Stimulated activated naive CD8-positive, alpha-beta T cell treated with anti-CD3 and anti-CD28 coated beads, Interleukin-15, Interleukin-2, amounts not matched to agents 100 U/mL and 50 U/mL, for 24 hours (primary cell): ENCODE measurements around the gene MAPT.
A peak's percentile ranks its signal among the peaks of the same experiment; 100 is the strongest.

Experiments used
- ATAC-seq: fragments of 150-1000 bp; cut with Tn5 transposase; one replicate; pipeline ENCODE4 v1.10.0; 2021
- DNase-seq: peaks from one replicate; pipeline ENCODE4 v3.0.0; 2021

Gene MAPT

GRCh38 chr17:45973099-45973780 lies 78.9 kb downstream of the MAPT start:
- no peak for ATAC-seq

GRCh38 chr17:45973946-45974859 lies 79.8 kb downstream of the MAPT start:
- ATAC-seq = no peak
- DNase-seq = no peak

More at GRCh38 chr17:45973099-45973780, 78.9 kb downstream of the MAPT start:
- DNase-seq = no peak

GRCh38 chr17:45974916-45975630 lies 80.7 kb downstream of the MAPT start:
- no peak for DNase-seq

GRCh38 chr17:45975640-45976295 lies 81.4 kb downstream of the MAPT start:
- ATAC-seq (no peak), DNase-seq (no peak)

More at GRCh38 chr17:45974916-45975630, 80.7 kb downstream of the MAPT start:
- ATAC-seq = peak; percentile 45

- DNase-seq (no peak), ATAC-seq (no peak)
Observed at GRCh38 chr17:45976391-45976754, 82.0 kb downstream of the MAPT start.

- ATAC-seq = no peak
Observed at GRCh38 chr17:45976755-45977505, 82.6 kb downstream of the MAPT start.

GRCh38 chr17:45977506-45977824 lies 83.1 kb downstream of the MAPT start:
- DNase-seq = no peak
- no peak for ATAC-seq

More at GRCh38 chr17:45976755-45977505, 82.6 kb downstream of the MAPT start:
- DNase-seq = no peak

GRCh38 chr17:45977976-45978626 lies 83.7 kb downstream of the MAPT start:
- DNase-seq = no peak
- no peak for ATAC-seq

GRCh38 chr17:45979137-45979536 lies 84.8 kb downstream of the MAPT start:
- ATAC-seq (no peak), DNase-seq (no peak)

GRCh38 chr17:45980855-45981254 lies 86.5 kb downstream of the MAPT start:
- no peak for DNase-seq
- no peak for ATAC-seq

- DNase-seq (no peak), ATAC-seq (no peak)
Observed at GRCh38 chr17:45981306-45981705, 87.0 kb downstream of the MAPT start.

- DNase-seq (no peak), ATAC-seq (no peak)
Observed at GRCh38 chr17:45982791-45983613, 88.6 kb downstream of the MAPT start.

GRCh38 chr17:45983614-45984310 lies 89.4 kb downstream of the MAPT start:
- no peak for DNase-seq
- ATAC-seq = no peak

GRCh38 chr17:45984368-45984767 lies 90.0 kb downstream of the MAPT start:
- DNase-seq = no peak

GRCh38 chr17:45985447-45985846 lies 91.1 kb downstream of the MAPT start:
- DNase-seq (no peak), ATAC-seq (no peak)

More at GRCh38 chr17:45984368-45984767, 90.0 kb downstream of the MAPT start:
- no peak for ATAC-seq

- ATAC-seq = no peak
- DNase-seq = no peak
Observed at GRCh38 chr17:45986056-45986455, 91.7 kb downstream of the MAPT start.

GRCh38 chr17:45987706-45988105 lies 93.4 kb downstream of the MAPT start:
- no peak for ATAC-seq
- no peak for DNase-seq

GRCh38 chr17:45989759-45990158 lies 95.4 kb downstream of the MAPT start:
- ATAC-seq = no peak

GRCh38 chr17:45990886-45991285 lies 96.5 kb downstream of the MAPT start:
- DNase-seq = no peak
- no peak for ATAC-seq

More at GRCh38 chr17:45989759-45990158, 95.4 kb downstream of the MAPT start:
- DNase-seq = no peak
